Neural crest cell (in vitro differentiated cells): ENCODE measurements around the gene PKDREJ. TPM values are rescaled to one million over a fixed set of nuclear protein-coding genes. Genes with fewer than 3 reads are reported as not detected.

Experiments
- DNase-seq: peaks from one replicate; pipeline ENCODE4 v3.0.0; 2021; ENCODE audit warnings: low read depth, mixed read lengths, low spot score
- H3K27ac Mint-ChIP-seq: one replicate; pipeline ENCODE4 v1.8.0; 2021; ENCODE audit warnings: mild to moderate bottlenecking, mixed read lengths; ENCODE audit not compliant: unreplicated experiment
- H3K27me3 Mint-ChIP-seq: 2 replicates; pipeline ENCODE4 v1.8.0; 2021; ENCODE audit warnings: low read depth, mild to moderate bottlenecking, mixed read lengths
- H3K36me3 Mint-ChIP-seq: 2 replicates; pipeline ENCODE4 v1.8.0; 2021; ENCODE audit warnings: low read depth, mild to moderate bottlenecking, mixed read lengths
- H3K4me1 Mint-ChIP-seq: 2 replicates; pipeline ENCODE4 v1.8.0; 2021; ENCODE audit warnings: mixed read lengths
- H3K4me3 Mint-ChIP-seq: one replicate; pipeline ENCODE4 v1.8.0; 2021; ENCODE audit warnings: mild to moderate bottlenecking, mixed read lengths
- H3K9me3 Mint-ChIP-seq: 2 replicates; pipeline ENCODE4 v1.8.0; 2021; ENCODE audit warnings: mixed read lengths
- CTCF ChIP-seq: fragments of 200-600 bp; sonication (generic); conservative IDR thresholded peaks from 2 replicates; pipeline ENCODE4 v1.5.0; 2021; ENCODE audit warnings: antibody characterized with exemption, mild to moderate bottlenecking
- total RNA-seq: library from RNA; stranded (reverse); gene quantifications from 2 replicates; pipeline ENCODE4 v1.2.1, GENCODE V29; 2021

Gene PKDREJ
- total RNA-seq, 1 donor from 2014 or later, result 0.02 TPM

- no peak for DNase-seq
- Mint-ChIP-seq H3K27ac (no peak overlapping the region), H3K4me3 (peak overlapping the region; percentile 72), H3K27me3 (no peaks in the 10 kb centered on the region), H3K36me3 (peaks cover 18% of the 10 kb centered on the region), H3K4me1 (peaks cover 49% of the 10 kb centered on the region), H3K9me3 (no peaks in the 10 kb centered on the region)
- TF ChIP-seq CTCF, result no peak
Measured at GRCh38 chr22:46300491-46300890, 37.3 kb upstream of the PKDREJ start.

- peaks cover 16% of the 10 kb centered on the region for H3K36me3 Mint-ChIP-seq
- H3K4me3 Mint-ChIP-seq, result peak overlapping the region; percentile 88
- no peaks in the 10 kb centered on the region for H3K27me3 Mint-ChIP-seq
- no peak for DNase-seq
- H3K4me1 Mint-ChIP-seq, result peaks cover 55% of the 10 kb centered on the region
- TF ChIP-seq CTCF, result no peak
- H3K27ac Mint-ChIP-seq, result no peak overlapping the region
- no peaks in the 10 kb centered on the region for H3K9me3 Mint-ChIP-seq
Measured at GRCh38 chr22:46299101-46299500, 36.0 kb upstream of the PKDREJ start.

- peaks cover 47% of the 10 kb centered on the region for H3K4me1 Mint-ChIP-seq
- TF ChIP-seq CTCF, result no peak
- H3K36me3 Mint-ChIP-seq, result peaks cover 13% of the 10 kb centered on the region
- no peaks in the 10 kb centered on the region for H3K27me3 Mint-ChIP-seq
- H3K27ac Mint-ChIP-seq, result peak overlapping the region; percentile 63
- peak overlapping the region; percentile 88 for H3K4me3 Mint-ChIP-seq
- DNase-seq, result peak; percentile 29
- no peaks in the 10 kb centered on the region for H3K9me3 Mint-ChIP-seq
Measured at GRCh38 chr22:46297151-46297812, 34.1 kb upstream of the PKDREJ start.

- TF ChIP-seq CTCF, result no peak
- Mint-ChIP-seq H3K4me3 (peak within 1 kb of the TSS; percentile 88), H3K36me3 (peaks cover 15% of the 10 kb centered on the region), H3K27ac (peak within 1 kb of the TSS; percentile 63), H3K27me3 (no peaks in the 10 kb centered on the region), H3K9me3 (no peaks in the 10 kb centered on the region), H3K4me1 (peaks cover 47% of the 10 kb centered on the region)
- DNase-seq, result peak; percentile 92
Measured at GRCh38 chr22:46296257-46297150, 33.4 kb upstream of the PKDREJ start, which contains the start of gene GTSE1. TSS of gene GTSE1 (plus strand) at chr22:46296870. CDS start at chr22:46297401, 531 bp downstream.

GRCh38 chr22:46295277-46295971 lies 32.3 kb upstream of the PKDREJ start:
- no peak for TF ChIP-seq CTCF
- DNase-seq, result no peak
- H3K4me1 Mint-ChIP-seq, result peaks cover 39% of the 10 kb centered on the region
- no peak overlapping the region for H3K27ac Mint-ChIP-seq
- peak overlapping the region; percentile 88 for H3K4me3 Mint-ChIP-seq
- H3K36me3 Mint-ChIP-seq, result peaks cover 9% of the 10 kb centered on the region
- H3K9me3 Mint-ChIP-seq, result no peaks in the 10 kb centered on the region
- H3K27me3 Mint-ChIP-seq, result no peaks in the 10 kb centered on the region
